ENCODE measurements around the gene CCDC39. TPM values are rescaled to one million over a fixed set of nuclear protein-coding genes. Genes with fewer than 3 reads are reported as not detected.

Gene CCDC39
- total and polyA plus RNA-seq, 2 of the 8 experiments (the other 6 are each of a cell fraction or from before 2014, with no cell fraction given) = 0.12 to 0.80 TPM

DNA sequence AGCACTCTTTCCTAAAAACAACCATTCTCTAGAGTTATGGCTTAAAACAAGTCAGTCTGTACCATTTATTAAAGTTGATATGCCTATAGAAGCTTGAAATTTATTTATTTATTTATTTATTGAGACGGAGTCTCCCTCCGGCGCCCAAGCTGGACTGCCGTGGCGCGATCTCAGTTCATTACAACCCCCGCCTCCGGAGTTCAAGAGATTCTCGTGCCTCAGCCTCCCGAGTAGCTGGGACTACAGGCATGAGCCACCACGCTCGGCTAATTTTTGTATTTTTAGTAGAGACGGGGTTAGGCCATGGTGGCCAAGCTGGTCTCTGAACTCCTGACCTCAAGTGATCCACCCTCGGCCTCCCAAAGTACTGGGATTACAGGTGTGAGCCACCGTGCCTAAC, 78.8 kb downstream of the CCDC39 start (continued):
- TF ChIP-seq, protein P1, sequence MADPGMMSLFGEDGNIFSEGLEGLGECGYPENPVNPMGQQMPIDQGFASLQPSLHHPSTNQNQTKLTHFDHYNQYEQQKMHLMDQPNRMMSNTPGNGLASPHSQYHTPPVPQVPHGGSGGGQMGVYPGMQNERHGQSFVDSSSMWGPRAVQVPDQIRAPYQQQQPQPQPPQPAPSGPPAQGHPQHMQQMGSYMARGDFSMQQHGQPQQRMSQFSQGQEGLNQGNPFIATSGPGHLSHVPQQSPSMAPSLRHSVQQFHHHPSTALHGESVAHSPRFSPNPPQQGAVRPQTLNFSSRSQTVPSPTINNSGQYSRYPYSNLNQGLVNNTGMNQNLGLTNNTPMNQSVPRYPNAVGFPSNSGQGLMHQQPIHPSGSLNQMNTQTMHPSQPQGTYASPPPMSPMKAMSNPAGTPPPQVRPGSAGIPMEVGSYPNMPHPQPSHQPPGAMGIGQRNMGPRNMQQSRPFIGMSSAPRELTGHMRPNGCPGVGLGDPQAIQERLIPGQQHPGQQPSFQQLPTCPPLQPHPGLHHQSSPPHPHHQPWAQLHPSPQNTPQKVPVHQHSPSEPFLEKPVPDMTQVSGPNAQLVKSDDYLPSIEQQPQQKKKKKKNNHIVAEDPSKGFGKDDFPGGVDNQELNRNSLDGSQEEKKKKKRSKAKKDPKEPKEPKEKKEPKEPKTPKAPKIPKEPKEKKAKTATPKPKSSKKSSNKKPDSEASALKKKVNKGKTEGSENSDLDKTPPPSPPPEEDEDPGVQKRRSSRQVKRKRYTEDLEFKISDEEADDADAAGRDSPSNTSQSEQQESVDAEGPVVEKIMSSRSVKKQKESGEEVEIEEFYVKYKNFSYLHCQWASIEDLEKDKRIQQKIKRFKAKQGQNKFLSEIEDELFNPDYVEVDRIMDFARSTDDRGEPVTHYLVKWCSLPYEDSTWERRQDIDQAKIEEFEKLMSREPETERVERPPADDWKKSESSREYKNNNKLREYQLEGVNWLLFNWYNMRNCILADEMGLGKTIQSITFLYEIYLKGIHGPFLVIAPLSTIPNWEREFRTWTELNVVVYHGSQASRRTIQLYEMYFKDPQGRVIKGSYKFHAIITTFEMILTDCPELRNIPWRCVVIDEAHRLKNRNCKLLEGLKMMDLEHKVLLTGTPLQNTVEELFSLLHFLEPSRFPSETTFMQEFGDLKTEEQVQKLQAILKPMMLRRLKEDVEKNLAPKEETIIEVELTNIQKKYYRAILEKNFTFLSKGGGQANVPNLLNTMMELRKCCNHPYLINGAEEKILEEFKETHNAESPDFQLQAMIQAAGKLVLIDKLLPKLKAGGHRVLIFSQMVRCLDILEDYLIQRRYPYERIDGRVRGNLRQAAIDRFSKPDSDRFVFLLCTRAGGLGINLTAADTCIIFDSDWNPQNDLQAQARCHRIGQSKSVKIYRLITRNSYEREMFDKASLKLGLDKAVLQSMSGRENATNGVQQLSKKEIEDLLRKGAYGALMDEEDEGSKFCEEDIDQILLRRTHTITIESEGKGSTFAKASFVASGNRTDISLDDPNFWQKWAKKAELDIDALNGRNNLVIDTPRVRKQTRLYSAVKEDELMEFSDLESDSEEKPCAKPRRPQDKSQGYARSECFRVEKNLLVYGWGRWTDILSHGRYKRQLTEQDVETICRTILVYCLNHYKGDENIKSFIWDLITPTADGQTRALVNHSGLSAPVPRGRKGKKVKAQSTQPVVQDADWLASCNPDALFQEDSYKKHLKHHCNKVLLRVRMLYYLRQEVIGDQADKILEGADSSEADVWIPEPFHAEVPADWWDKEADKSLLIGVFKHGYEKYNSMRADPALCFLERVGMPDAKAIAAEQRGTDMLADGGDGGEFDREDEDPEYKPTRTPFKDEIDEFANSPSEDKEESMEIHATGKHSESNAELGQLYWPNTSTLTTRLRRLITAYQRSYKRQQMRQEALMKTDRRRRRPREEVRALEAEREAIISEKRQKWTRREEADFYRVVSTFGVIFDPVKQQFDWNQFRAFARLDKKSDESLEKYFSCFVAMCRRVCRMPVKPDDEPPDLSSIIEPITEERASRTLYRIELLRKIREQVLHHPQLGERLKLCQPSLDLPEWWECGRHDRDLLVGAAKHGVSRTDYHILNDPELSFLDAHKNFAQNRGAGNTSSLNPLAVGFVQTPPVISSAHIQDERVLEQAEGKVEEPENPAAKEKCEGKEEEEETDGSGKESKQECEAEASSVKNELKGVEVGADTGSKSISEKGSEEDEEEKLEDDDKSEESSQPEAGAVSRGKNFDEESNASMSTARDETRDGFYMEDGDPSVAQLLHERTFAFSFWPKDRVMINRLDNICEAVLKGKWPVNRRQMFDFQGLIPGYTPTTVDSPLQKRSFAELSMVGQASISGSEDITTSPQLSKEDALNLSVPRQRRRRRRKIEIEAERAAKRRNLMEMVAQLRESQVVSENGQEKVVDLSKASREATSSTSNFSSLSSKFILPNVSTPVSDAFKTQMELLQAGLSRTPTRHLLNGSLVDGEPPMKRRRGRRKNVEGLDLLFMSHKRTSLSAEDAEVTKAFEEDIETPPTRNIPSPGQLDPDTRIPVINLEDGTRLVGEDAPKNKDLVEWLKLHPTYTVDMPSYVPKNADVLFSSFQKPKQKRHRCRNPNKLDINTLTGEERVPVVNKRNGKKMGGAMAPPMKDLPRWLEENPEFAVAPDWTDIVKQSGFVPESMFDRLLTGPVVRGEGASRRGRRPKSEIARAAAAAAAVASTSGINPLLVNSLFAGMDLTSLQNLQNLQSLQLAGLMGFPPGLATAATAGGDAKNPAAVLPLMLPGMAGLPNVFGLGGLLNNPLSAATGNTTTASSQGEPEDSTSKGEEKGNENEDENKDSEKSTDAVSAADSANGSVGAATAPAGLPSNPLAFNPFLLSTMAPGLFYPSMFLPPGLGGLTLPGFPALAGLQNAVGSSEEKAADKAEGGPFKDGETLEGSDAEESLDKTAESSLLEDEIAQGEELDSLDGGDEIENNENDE (IDR thresholded peaks at IDR 0.05; ENCODE audit: insufficient replicate concordance, low read length) = no peak
- TF ChIP-seq KDM5A (IDR thresholded peaks at IDR 0.05; ENCODE audit: low read length) (no peak), E2F6 (IDR thresholded peaks at IDR 0.05) (no peak)
